Measurements from ENCODE around the gene CDH23.

CDH23 gene

GRCh38 chr10:71393841-71394475, 2.8 kb upstream of the CDH23 start:
- DNase-seq: no peak

- no peak for DNase-seq
Measured at GRCh38 chr10:71394926-71395562, 1.7 kb upstream of the CDH23 start.

GRCh38 chr10:71395621-71396020, 1.1 kb upstream of the CDH23 start:
- no peak for DNase-seq

DNA sequence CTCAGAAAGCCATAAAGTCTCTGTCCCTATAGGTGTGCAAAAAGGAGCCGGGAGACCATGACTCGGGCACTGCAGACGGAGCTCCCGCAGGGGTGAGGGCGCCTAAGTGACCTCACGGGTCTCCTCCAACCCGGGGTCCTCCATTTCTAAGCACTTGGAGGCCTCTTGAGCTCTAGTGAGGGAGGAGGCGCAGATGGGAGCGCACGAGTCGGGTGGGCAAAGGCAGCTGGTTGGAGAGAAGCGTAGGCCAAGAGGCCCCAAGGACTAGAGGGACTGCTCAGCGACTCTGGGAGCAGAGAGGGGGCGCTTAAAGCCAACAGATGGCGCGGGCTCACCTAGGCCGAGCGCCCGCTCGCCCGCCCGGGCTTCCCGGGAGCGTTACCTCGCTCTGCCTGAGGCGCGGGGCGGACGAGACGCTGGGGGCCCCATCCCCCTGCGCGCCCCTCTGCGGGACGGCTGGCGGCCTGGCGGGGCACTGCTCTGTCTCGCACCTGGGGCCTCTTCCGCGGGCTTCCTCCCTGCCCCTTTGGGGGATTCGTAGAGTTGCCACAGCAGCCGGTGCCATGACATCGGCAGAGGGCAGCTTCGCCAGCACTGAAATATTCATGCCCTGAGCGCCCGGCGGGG, 523 bp upstream of the CDH23 start:
- no peak for DNase-seq

DNA sequence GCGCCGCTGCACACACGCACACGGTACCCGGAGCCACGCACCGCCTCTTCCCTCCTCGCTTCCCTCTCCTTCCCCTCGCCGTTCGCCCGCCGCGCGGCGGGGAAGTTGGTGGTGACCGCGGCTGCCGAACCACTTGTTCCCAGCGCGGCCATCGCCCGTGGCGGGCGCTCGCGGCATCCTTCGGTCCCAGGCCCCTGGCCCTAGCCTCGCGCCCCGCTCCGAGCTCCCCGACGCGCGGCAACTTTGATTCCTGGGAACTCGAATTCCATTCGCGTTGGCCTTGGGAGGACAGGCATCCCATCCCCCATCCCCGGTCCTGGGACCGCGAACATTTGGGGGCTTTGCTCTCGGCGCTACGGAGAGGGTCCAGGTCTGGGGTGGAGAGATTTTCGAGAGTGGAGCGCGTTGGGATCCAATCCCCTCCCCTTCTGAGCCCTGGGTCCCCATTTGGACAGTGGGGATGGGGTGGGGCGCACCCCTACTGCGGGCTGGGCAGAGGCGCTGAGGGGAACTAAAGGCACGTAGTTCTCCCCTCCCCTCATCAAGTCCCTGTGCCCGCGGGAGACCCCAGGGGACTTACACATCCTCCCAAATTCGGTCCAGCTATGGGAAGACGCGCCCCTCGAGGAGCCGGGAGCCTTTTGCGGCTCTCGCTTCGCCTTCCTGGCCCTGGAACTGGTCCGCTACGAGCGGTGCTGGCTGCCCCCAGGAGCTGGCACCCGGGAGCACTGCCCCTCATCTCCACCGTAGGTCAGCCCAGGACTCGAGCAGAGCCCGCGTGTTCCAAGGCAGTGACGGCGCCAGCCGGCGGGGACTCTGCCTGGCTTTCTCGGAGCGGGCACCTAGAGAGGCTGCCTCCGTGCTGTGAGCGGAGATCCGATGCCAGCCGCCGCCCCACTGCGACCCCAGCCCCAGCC, 834 bp downstream of the CDH23 start:
- no peak for DNase-seq

DNA sequence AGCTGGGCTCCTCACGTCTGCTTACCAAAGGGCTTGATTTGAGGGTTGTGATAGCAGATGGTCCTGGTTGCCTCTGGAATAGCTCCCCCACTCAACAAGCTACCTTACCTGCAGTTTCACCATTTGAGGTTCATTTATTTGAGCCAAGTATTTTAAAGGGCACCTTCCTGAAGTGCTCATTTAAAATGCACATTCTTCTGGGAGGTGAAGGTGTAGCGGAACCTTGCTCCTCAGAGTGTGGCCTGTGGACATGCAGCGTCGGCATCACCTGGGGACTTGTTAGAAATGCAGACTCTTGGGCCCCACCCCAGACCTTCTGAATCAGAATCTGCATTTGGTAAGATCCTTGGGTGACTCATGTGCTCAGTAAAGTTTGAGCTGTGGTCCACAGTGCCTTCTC, 2.3 kb downstream of the CDH23 start:
- DNase-seq: no peak

DNA sequence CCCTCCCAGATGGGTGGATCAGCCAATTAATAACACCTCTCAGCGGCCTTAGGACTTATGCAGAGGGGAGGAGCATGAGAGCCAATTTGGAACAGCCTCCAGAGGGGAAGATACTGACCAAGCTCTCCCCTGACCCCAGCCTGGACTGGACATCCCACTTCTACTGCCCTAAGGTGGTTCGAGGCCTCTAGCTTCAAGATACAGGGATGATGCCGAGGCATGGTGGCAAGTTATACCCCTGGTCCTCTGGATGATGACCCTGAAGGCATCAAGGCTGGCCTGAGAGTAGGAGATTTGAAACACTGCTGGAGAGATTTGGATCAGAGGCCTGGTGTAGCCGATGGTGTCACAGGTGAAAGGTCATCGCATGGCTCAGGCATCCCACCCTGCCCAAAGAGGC, 3.2 kb downstream of the CDH23 start:
- no peak for DNase-seq

DNA sequence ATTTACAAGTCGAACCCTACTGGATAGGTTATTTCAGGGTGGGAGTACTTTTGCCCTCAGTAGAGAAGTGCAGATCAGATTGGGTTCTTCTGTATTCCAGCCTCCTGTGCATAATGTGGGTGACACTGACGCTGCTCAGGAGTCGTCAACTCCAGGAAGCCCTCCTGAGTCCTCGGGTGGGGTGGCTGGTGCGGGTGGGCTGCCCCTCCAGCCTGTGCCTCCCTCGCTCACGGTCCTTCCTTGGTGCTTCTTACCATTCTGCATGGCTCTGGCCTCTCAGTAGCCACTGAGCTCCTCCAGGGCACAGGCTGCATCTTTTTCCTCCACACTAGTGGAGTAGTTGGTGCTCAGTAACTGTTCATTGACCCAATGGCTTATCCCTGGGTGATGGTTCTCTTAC, 4.3 kb downstream of the CDH23 start:
- no peak for DNase-seq

DNA sequence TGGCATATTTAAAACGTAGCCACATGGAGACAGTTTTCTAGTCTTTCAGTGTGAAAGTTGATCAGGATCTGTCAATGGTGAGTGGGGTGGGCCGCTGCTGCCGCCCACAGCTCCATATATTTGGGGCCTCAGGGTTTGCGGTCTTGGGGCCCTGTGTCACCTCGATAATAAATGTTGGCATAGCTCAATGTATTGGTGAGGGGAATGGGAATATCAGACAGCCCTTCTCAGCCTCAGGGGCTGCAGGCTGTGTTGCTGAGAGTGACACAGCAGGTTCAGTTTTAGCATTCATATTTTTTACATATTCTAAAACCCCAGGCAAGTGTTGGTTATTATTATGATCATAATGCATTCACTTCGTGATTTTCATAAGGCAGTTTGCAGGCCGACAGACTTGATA, 5.3 kb downstream of the CDH23 start:
- no peak for DNase-seq

- no peak for DNase-seq
Measured at GRCh38 chr10:71404503-71405295, 8.0 kb downstream of the CDH23 start.

- DNase-seq: no peak
Measured at GRCh38 chr10:71406878-71407277, 10.2 kb downstream of the CDH23 start.

DNA sequence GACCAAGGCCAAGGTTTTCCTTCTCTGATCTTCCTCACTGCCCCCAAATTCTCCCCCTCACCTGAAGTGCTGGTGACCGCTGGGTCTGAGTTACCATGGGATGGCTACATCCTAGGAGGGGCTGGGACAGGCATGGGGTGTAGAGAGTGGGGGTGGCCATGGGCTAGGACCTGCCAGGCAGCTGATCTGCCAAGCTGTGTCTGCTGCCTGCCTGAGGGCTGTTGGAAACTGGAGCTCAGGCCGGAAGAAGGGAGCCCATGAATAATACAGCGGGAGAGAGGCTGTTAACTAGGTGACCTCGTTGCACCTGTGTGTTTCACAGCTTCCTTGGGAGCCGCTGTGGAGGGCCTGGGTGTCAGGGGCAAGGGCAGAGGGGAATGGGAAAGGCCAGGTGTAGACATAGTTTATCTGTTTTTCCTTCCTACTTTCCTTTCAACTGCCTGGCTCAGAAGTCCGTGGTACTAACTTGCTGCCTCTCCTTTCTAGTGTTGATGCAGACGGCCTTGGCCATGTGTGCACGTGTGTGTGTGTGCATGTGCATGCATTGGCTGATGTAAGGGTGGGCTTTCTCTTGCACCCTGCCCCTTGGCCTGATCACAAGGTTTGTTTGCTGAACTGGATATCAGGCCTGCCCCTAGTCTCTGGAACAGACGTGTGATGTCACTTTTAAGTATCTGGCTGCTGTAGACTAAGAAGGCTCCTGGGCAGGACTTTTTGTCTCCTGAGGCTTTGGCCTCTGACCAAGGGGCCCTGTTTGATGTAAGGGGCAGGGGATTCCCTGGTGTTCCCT, 11.9 kb downstream of the CDH23 start:
- DNase-seq: no peak

- no peak for DNase-seq
Measured at GRCh38 chr10:71409516-71410104, 12.9 kb downstream of the CDH23 start.

- DNase-seq: no peak
Measured at GRCh38 chr10:71413581-71413980, 16.9 kb downstream of the CDH23 start.

- DNase-seq: no peak
Measured at GRCh38 chr10:71414359-71414758, 17.6 kb downstream of the CDH23 start.

- no peak for DNase-seq
Measured at GRCh38 chr10:71419002-71419540, 22.4 kb downstream of the CDH23 start.

DNA sequence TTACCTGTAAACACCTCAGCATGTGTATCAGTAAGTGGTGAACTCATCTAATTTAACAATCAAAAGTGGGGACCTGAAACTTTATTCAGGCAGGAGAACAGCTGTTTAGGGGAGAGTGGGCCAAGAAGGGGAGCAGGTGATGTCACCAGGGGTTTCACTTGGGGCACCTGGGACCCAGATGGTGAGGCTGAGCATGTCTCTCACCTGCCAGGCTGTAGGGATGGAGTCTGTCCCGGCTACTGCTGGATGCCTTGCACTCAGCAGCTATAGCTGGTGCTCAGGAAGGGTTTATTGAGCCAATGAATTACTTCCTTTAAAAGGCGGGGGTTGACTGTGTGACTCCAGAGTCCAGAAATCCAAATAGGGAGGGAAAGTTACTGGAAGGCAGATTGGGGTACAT, 23.0 kb downstream of the CDH23 start:
- no peak for DNase-seq

- DNase-seq: no peak
Measured at GRCh38 chr10:71421075-71421434, 24.3 kb downstream of the CDH23 start.

DNA sequence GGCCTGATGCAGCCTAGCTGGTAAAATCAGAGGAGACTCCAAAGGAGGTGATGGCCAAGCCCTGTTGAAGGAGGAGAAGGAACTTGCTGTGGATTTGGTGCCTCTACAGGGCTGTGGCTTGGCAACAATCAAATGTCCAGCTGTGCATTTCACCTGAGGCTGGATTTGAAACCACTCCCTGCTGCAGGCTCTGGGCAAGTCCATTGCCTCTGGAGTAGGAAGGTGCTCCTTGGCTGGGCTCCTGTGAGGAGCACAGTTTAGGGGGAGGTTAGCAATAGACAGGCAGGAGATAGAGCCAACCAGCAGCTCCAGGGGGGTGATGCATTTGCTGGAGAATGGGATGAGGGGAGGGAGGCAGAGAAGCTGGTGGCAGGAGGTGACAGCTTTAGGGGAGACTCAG, 26.5 kb downstream of the CDH23 start:
- DNase-seq: no peak

DNA sequence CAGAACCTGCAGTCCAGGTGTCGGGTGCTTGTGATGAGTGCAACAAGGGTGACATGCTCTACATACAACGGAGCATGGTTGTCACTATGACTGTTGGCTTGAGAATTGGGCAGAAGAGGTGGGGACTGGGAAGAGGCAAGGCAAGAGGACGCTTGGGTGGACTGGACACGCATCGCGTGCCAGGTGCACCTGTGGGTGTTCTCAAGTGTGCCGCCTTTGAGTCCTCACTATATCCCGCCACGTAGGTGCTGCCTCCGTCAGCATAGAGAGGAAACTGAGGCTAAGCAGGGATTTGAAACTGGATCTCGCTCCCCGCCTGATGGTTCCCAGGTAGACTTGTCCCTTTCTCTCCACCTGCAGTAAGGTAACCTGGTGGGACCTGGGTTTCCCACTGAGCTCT, 27.2 kb downstream of the CDH23 start:
- DNase-seq: no peak

DNA sequence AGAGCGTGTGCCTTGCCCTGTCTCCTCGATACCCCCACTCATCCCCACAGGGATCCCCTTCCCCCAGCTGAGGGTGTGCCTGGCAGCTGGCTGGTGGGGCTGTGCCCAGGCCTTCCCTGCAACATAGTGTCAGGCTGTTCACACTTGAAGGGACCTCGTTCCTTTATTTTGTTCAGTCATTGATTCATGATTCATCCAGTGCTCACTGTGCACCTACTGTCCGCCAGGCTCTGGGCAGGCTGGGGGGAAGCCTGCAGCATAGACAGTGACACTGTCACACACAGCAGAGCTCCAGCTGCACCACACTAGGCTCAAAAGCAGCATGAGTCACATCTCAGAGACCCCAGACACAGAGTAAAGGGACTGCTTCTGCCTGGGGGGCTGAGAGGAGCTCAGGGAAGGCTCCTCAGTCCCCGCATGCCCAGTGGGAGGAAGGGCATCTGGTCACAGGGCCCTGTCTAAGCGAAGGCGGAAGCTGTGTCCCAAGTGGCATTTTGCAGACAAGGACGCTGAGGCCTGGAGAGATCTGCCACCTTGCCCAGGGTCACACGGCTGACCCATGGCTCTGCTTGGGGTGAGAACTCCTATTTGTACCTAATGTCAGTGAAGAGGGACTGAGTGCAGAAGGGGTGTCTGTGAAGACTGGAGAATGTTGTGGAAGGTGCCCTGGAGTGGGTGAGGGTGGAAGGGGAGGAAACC, 27.9 kb downstream of the CDH23 start:
- no peak for DNase-seq

Data from activated effector memory CD4-positive, alpha-beta T cell treated with Interleukin-2 at 50 U/mL for 16 hours (primary cell).